ENCODE measurements around the gene CDCA8. TPM values are rescaled to one million over a fixed set of nuclear protein-coding genes. Genes with fewer than 3 reads are reported as not detected.
"Not testable (repeated sequence)": the region's sequence is repeated elsewhere in the genome, so short reads cannot be mapped to it uniquely, and the experiment has no call there.

CDCA8 gene
- total and polyA plus RNA-seq, 4 donors = 0.80 to 2.2 (median 1.6) TPM

DNA sequence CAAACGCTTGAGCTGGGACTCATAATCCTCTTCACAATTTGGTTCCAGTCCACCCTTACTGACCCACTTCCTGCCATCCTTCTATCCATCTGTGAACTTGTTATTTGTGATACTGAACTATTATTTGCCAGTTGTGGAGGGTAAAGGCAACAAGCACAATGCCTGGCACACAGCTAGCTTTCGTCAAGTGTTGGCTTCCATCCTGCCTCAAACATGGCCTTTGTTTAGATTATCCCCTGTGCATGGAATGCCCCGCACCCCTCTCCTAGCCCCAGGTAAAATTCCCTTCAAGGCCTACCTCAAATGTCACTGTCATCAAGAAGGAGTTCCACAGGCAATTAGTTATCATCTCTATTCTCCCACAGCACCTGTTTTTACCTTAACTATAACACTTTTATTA lies 11.4 kb upstream of the CDCA8 start:
- no peak overlapping the region for H3K27ac ChIP-seq (ENCODE audit: low read depth in 1 of 2, low read length in 1 of 2)
- peaks cover 0 to 3% (median 0%) of the 10 kb centered on the region in 3 donors for H3K27me3 ChIP-seq (ENCODE audit: control insufficient read depth in 3 of 3, insufficient read depth in 3 of 3, low read length in 2 of 3)
- DNase-seq (no peak), ATAC-seq (ENCODE audit: insufficient read depth, low FRiP score) (no peak)
- no peak overlapping the region for H3K4me3 ChIP-seq
- WGBS, 2 donors = 86 to 93% methylated on average over 3 of the region's 3 CpGs
- H3K36me3 ChIP-seq (ENCODE audit: control insufficient read depth in 4 of 4, insufficient read depth in 4 of 4, low read length in 4 of 4) = peaks cover 17 to 20% (median 19%) of the 10 kb centered on the region in 4 donors
- TF ChIP-seq, protein P1, sequence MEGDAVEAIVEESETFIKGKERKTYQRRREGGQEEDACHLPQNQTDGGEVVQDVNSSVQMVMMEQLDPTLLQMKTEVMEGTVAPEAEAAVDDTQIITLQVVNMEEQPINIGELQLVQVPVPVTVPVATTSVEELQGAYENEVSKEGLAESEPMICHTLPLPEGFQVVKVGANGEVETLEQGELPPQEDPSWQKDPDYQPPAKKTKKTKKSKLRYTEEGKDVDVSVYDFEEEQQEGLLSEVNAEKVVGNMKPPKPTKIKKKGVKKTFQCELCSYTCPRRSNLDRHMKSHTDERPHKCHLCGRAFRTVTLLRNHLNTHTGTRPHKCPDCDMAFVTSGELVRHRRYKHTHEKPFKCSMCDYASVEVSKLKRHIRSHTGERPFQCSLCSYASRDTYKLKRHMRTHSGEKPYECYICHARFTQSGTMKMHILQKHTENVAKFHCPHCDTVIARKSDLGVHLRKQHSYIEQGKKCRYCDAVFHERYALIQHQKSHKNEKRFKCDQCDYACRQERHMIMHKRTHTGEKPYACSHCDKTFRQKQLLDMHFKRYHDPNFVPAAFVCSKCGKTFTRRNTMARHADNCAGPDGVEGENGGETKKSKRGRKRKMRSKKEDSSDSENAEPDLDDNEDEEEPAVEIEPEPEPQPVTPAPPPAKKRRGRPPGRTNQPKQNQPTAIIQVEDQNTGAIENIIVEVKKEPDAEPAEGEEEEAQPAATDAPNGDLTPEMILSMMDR (IDR thresholded peaks at IDR 0.05; ENCODE audit: control extremely low read depth, extremely low read depth) = no peak
- H3K9ac ChIP-seq (ENCODE audit: insufficient read depth in 1 of 2, low read length in 2 of 2) = no peak overlapping the region
- H3K4me1 ChIP-seq (ENCODE audit: control insufficient read depth in 5 of 5, insufficient read depth in 5 of 5, low read length in 5 of 5) = peaks cover 0 to 3% (median 0%) of the 10 kb centered on the region in 5 donors
- H3K9me3 ChIP-seq (ENCODE audit: control insufficient read depth in 4 of 4, insufficient read depth in 3 of 4, low read length in 3 of 4) = no peaks in the 10 kb centered on the region

- Histone ChIP-seq H3K9ac (ENCODE audit: insufficient read depth in 1 of 2, low read length in 2 of 2) (no peak overlapping the region), H3K4me3 (no peak overlapping the region), H3K9me3 (ENCODE audit: control insufficient read depth in 4 of 4, insufficient read depth in 3 of 4, low read length in 3 of 4) (no peaks in the 10 kb centered on the region), H3K27ac (ENCODE audit: low read depth in 1 of 2, low read length in 1 of 2) (no peak overlapping the region), H3K36me3 (ENCODE audit: control insufficient read depth in 4 of 4, insufficient read depth in 4 of 4, low read length in 4 of 4) (peaks cover 20 to 27% (median 23%) of the 10 kb centered on the region in 4 donors), H3K27me3 (ENCODE audit: control insufficient read depth in 3 of 3, insufficient read depth in 3 of 3, low read length in 2 of 3) (no peaks in the 10 kb centered on the region), H3K4me1 (ENCODE audit: control insufficient read depth in 5 of 5, insufficient read depth in 5 of 5, low read length in 5 of 5) (no peaks in the 10 kb centered on the region)
- TF ChIP-seq, protein P1 (IDR thresholded peaks at IDR 0.05; ENCODE audit: control extremely low read depth, extremely low read depth) = peak; percentile 67
- ATAC-seq (ENCODE audit: insufficient read depth, low FRiP score) (no peak), DNase-seq (peak; percentile 66 to 79 (median 77))
- WGBS, 2 donors = 72 to 75% methylated on average over 5 of the region's 5 CpGs
These were observed 9.9 kb upstream of the CDCA8 start for GRCh38 chr1:37682334-37682987.

DNA sequence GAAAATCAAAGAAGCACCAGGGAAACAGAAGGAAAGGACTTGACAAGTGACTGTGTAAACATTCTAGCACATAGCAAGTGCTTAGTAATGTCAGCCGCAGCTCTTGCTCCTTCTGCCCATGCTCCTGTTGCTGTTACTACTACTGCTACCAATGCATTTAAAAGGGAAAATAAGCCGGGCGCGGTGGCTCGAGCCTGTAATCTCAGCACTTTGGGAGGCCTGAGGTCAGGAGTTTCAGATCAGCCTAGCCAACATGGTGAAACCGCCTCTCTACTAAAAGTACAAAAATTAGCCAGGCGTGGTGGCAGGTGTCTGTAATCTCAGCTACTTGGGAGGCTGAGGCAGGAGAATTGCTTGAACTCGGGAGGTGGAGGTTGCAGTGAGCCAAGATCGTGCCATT lies 8.1 kb upstream of the CDCA8 start:
- peaks cover 20 to 29% (median 25%) of the 10 kb centered on the region in 4 donors for H3K36me3 ChIP-seq (ENCODE audit: control insufficient read depth in 4 of 4, insufficient read depth in 4 of 4, low read length in 4 of 4)
- WGBS, 2 donors = 88 to 91% methylated on average over 9 of the region's 9 CpGs
- DNase-seq; ATAC-seq (ENCODE audit: insufficient read depth, low FRiP score); H3K9ac ChIP-seq (ENCODE audit: insufficient read depth in 1 of 2, low read length in 2 of 2); H3K4me3 ChIP-seq; H3K27ac ChIP-seq (ENCODE audit: low read depth in 1 of 2, low read length in 1 of 2); H3K4me1 ChIP-seq (ENCODE audit: control insufficient read depth in 5 of 5, insufficient read depth in 5 of 5, low read length in 5 of 5); H3K27me3 ChIP-seq (ENCODE audit: control insufficient read depth in 3 of 3, insufficient read depth in 3 of 3, low read length in 2 of 3); H3K9me3 ChIP-seq (ENCODE audit: control insufficient read depth in 4 of 4, insufficient read depth in 3 of 4, low read length in 3 of 4): not testable (repeated sequence)

DNA sequence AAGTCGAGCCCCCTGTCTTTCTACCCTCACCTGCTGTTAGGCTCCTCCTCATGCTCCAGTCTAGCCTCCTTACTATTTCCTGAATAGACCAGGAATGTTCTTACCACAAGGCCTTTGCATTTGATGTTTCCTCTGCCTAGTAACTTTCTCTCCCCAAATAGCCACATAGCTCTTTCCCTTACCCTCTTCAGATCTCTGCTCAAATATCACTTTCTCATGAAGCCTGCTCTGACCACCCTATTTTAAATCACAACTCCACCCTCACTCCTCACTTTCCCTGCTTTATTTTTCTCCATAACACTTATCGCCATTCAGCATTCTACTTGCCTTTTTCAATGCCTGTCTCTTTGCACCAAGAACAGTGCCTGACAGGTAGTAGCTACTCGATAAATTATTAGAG lies 6.6 kb upstream of the CDCA8 start:
- 93 to 97% methylated on average over 3 of the region's 3 CpGs for WGBS, 2 donors

GRCh38 chr1:37687764-37688163 lies 4.6 kb upstream of the CDCA8 start:
- H3K9me3 ChIP-seq (ENCODE audit: control insufficient read depth in 4 of 4, insufficient read depth in 3 of 4, low read length in 3 of 4); H3K27ac ChIP-seq (ENCODE audit: low read depth in 1 of 2, low read length in 1 of 2); H3K27me3 ChIP-seq (ENCODE audit: control insufficient read depth in 3 of 3, insufficient read depth in 3 of 3, low read length in 2 of 3); DNase-seq; H3K4me3 ChIP-seq; ATAC-seq (ENCODE audit: insufficient read depth, low FRiP score); H3K9ac ChIP-seq (ENCODE audit: insufficient read depth in 1 of 2, low read length in 2 of 2): not testable (repeated sequence)
- Histone ChIP-seq H3K36me3 (ENCODE audit: control insufficient read depth in 4 of 4, insufficient read depth in 4 of 4, low read length in 4 of 4) (peaks cover 17 to 25% (median 21%) of the 10 kb centered on the region in 4 donors), H3K4me1 (ENCODE audit: control insufficient read depth in 5 of 5, insufficient read depth in 5 of 5, low read length in 5 of 5) (peaks cover 0 to 23% (median 6%) of the 10 kb centered on the region in 5 donors)
- WGBS, 2 donors = 95% methylated on average over 2 of the region's 2 CpGs

More for the DNA sequence above, 6.6 kb upstream of the CDCA8 start:
- H3K9ac ChIP-seq (ENCODE audit: insufficient read depth in 1 of 2, low read length in 2 of 2) = no peak overlapping the region
- H3K27ac ChIP-seq (ENCODE audit: low read depth in 1 of 2, low read length in 1 of 2) = no peak overlapping the region
- no peaks in the 10 kb centered on the region for H3K27me3 ChIP-seq (ENCODE audit: control insufficient read depth in 3 of 3, insufficient read depth in 3 of 3, low read length in 2 of 3)
- no peaks in the 10 kb centered on the region for H3K9me3 ChIP-seq (ENCODE audit: control insufficient read depth in 4 of 4, insufficient read depth in 3 of 4, low read length in 3 of 4)
- no peak for DNase-seq
- H3K4me1 ChIP-seq (ENCODE audit: control insufficient read depth in 5 of 5, insufficient read depth in 5 of 5, low read length in 5 of 5) = peaks cover 0 to 13% (median 4%) of the 10 kb centered on the region in 5 donors
- H3K36me3 ChIP-seq (ENCODE audit: control insufficient read depth in 4 of 4, insufficient read depth in 4 of 4, low read length in 4 of 4) = peaks cover 20 to 29% (median 25%) of the 10 kb centered on the region in 4 donors
- ATAC-seq (ENCODE audit: insufficient read depth, low FRiP score) = no peak
- TF ChIP-seq, protein P1 (IDR thresholded peaks at IDR 0.05; ENCODE audit: control extremely low read depth, extremely low read depth) = no peak
- H3K4me3 ChIP-seq = no peak overlapping the region
